Esophagus squamous epithelium (tissue), 4 donors: ENCODE results near the gene PPP1R14C.

Source experiments
- CTCF ChIP-seq, 6 experiments: fragments of 450-650 bp in 4 of 6; fragments of 200-600 bp in 2 of 6; sonication (generic) in 2 of 6; IDR thresholded peaks; one replicate each; pipeline ENCODE4 v1.5.1; 2016 to 2019; ENCODE audit warnings: antibody characterized with exemption in 6 of 6, mild to moderate bottlenecking in 4 of 6, moderate library complexity in 4 of 6
- POLR2A ChIP-seq, 4 donors: fragments of 450-650 bp; IDR thresholded peaks; one replicate each; pipeline ENCODE4 v1.6.1; 2017; ENCODE audit warnings: antibody characterized with exemption in 4 of 4, mild to moderate bottlenecking in 4 of 4, moderate library complexity in 3 of 4

- TF ChIP-seq CTCF (IDR thresholded peaks at IDR 0.05) (no peak), POLR2A (IDR thresholded peaks at IDR 0.05) (no peak)
Observed at GRCh38 chr6:150183966-150184365, 41.1 kb downstream of the PPP1R14C start.
